ENCODE data around the gene GBP5.

- TF ChIP-seq CTCF (conservative IDR thresholded peaks at IDR 0.05 in 1 of 2, IDR thresholded peaks at IDR 0.05 in 1 of 2; ENCODE audit: extremely low read depth in 1 of 2, insufficient read depth in 1 of 2, low read depth in 1 of 2, low read length in 2 of 2) (no peak), EZH2 (IDR thresholded peaks at IDR 0.05; ENCODE audit: borderline replicate concordance, low read length) (no peak)
Observed at GRCh38 chr1:89304572-89305230, 32.0 kb upstream of the GBP5 start.

All from mammary epithelial cell (primary cell).